Liver (tissue), 9 donors: ENCODE results near the gene SERPING1. TPM values are rescaled to one million over a fixed set of nuclear protein-coding genes. Genes with fewer than 3 reads are reported as not detected.
A peak's percentile ranks its signal among the peaks of the same experiment; 100 is the strongest.

Source experiments
- DNase-seq: peaks from one replicate; pipeline ENCODE4 v3.0.0-alpha.2; 2017; ENCODE audit warnings: low spot score
- H3K27ac ChIP-seq, 2 donors: one replicate each; pipeline ENCODE4 v1.7.0; 2013; ENCODE audit warnings: inconsistent platforms in 2 of 2, low read length in 2 of 2, control low read depth in 1 of 2, low read depth in 1 of 2, mild to moderate bottlenecking in 1 of 2
- H3K27me3 ChIP-seq, 4 donors: one replicate each; pipeline versions ENCODE4 v1.6.1 to v1.7.0; 2013; ENCODE audit warnings: low read length in 3 of 4, inconsistent platforms in 1 of 4, mild to moderate bottlenecking in 1 of 4, moderate library complexity in 1 of 4; ENCODE audit not compliant: control insufficient read depth in 4 of 4, insufficient read depth in 4 of 4
- H3K36me3 ChIP-seq, 4 donors: one replicate each; pipeline versions ENCODE4 v1.6.1 to v1.7.0; 2013; ENCODE audit warnings: low read length in 3 of 4, mild to moderate bottlenecking in 3 of 4, low read depth in 1 of 4, moderate library complexity in 1 of 4; ENCODE audit not compliant: control insufficient read depth in 4 of 4, insufficient read depth in 3 of 4
- H3K4me1 ChIP-seq, 4 donors: one replicate each; pipeline versions ENCODE4 v1.6.1 to v1.7.0; 2013; ENCODE audit warnings: low read length in 3 of 4, mild to moderate bottlenecking in 3 of 4, moderate library complexity in 1 of 4; ENCODE audit not compliant: control insufficient read depth in 4 of 4, insufficient read depth in 4 of 4
- H3K4me3 ChIP-seq, 3 donors: one replicate each; pipeline versions ENCODE4 v1.6.1 to v1.7.0; 2013; ENCODE audit warnings: low read length in 3 of 3, control low read depth in 1 of 3, low read depth in 1 of 3, mild to moderate bottlenecking in 1 of 3
- H3K9ac ChIP-seq, 2 donors: one replicate each; pipeline ENCODE4 v1.7.0; 2013; ENCODE audit warnings: low read length in 2 of 2, mild to moderate bottlenecking in 2 of 2, moderate library complexity in 2 of 2, control low read depth in 1 of 2, low read depth in 1 of 2
- H3K9me3 ChIP-seq, 4 donors: one replicate each; pipeline versions ENCODE4 v1.6.1 to v1.7.0; 2013; ENCODE audit warnings: low read length in 3 of 4; ENCODE audit not compliant: control insufficient read depth in 4 of 4
- EGR1 ChIP-seq, 2 donors: IDR thresholded peaks; 2 replicates each; pipeline ENCODE4 v1.6.1; 2016 to 2018; ENCODE audit warnings: antibody characterized with exemption in 2 of 2, low read depth in 2 of 2
- FOXA2 ChIP-seq: IDR thresholded peaks from 2 replicates; pipeline ENCODE4 v1.6.1; 2016; ENCODE audit warnings: antibody characterized with exemption
- GABPA ChIP-seq, 2 donors: IDR thresholded peaks in 1 of 2; conservative IDR thresholded peaks in 1 of 2; 2 replicates each; pipeline ENCODE4 v1.6.1; 2016; ENCODE audit warnings: antibody characterized with exemption in 2 of 2, mild to moderate bottlenecking in 1 of 2, moderate library complexity in 1 of 2
- NR2F2 ChIP-seq: IDR thresholded peaks from 2 replicates; pipeline ENCODE4 v1.6.1; 2016; ENCODE audit warnings: antibody characterized with exemption
- RAD21 ChIP-seq, 2 donors: IDR thresholded peaks; 2 replicates each; pipeline ENCODE4 v1.6.1; 2016; ENCODE audit warnings: antibody characterized with exemption in 2 of 2, mild to moderate bottlenecking in 2 of 2
- REST ChIP-seq: IDR thresholded peaks from 2 replicates; pipeline ENCODE4 v1.6.1; 2016; ENCODE audit warnings: antibody characterized with exemption, mild to moderate bottlenecking
- SP1 ChIP-seq: IDR thresholded peaks from 2 replicates; pipeline ENCODE4 v1.6.1; 2018; ENCODE audit warnings: antibody characterized with exemption, mild to moderate bottlenecking
- WGBS: extraction: QIAGEN DNeasy Blood & Tissue Kit; methylation state at CpG from one replicate; pipeline ENCODE4 v1.1.7; 2013; 5-methylcytosine and 5-hydroxymethylcytosine counted together
- polyA plus RNA-seq, 2 donors: library from polyadenylated mRNA; stranded (reverse) in 1 of 2; unstranded in 1 of 2; fragments of 200-250 nt in 1 of 2; fragments of >200 nt in 1 of 2; fragmentation: Nextera tagmentation in 1 of 2; extraction: Ambion mirVana in 1 of 2; gene quantifications; one replicate each; pipeline versions ENCODE4 v1.2.1 to v1.2.3, GENCODE V29; 2013 to 2015
- total RNA-seq, 2 donors: library from RNA; depleted of rRNA; stranded (reverse); fragments of >200 nt; gene quantifications; one replicate each; pipeline ENCODE4 v1.2.3, GENCODE V29; 2014
- TF ChIP-seq, protein P1 (sequence below): IDR thresholded peaks from 2 replicates; pipeline ENCODE4 v1.6.1; 2016; ENCODE audit warnings: antibody characterized with exemption
- TF ChIP-seq, protein P2 (sequence below): fragments of 150-350 bp; IDR thresholded peaks from 2 replicates; pipeline ENCODE4 v1.5.1; 2017; ENCODE audit warnings: improper control_type of control experiment, low read depth, low read length; ENCODE audit not compliant: missing input control
- TF ChIP-seq, protein P3 (sequence below): IDR thresholded peaks from 2 replicates; pipeline ENCODE4 v1.6.1; 2016; ENCODE audit warnings: antibody characterized with exemption
- donor health status: healthy.
- donor health status: healthy.
- donor health status: healthy.
- donor health status: healthy.
- donor health status: healthy.

The SERPING1 gene
- total and polyA plus RNA-seq, 4 donors, result 235 to 2,911 (median 1,514) TPM

DNA sequence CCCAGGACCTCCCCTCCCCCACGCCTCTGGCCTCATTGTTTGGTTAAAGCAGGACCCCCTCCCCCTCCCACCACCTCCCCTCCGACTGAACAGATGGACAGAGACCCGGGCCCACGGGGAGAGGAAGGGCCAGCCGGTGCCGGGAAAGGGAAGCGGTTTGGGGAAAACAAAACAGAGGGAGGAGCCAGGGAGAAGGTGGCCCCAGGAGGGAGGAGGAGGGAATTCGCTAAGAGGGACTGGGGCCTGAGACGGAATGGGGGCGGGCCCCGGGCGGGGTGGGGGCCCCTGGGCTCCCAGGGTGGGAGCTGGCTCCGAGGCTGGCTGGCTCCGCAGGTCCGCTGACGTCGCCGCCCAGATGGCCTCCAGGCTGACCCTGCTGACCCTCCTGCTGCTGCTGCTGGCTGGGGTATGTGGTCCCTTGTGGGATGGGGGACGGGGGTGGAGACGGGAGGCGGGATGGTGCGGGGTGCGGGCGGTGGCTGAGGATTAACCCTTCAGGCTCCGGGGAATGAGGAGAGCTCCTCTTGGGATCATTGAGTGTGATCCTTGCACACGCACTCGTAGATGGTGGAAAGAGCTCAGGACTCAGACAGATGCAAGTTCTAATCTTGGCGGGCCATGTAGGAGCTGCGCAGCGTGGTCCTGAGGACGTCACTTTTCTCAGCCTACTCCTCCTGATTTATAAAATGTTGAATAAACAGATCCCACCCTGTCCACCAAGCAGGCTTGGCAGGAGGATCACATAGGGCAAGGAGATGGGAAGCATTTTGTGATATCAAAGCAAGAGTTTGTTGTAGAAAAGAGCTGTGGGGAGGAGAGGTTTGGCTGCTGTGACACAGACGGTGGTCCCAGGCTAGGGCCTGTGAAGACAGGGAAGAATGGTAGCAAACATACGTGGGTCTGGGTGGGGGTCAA lies 688 bp downstream of the SERPING1 start:
- Histone ChIP-seq H3K9me3 (no peaks in the 10 kb centered on the region), H3K4me3 (peak overlapping the region; percentile 81 to 92 (median 92)), H3K27me3 (no peaks in the 10 kb centered on the region), H3K4me1 (peaks cover 11 to 38% (median 23%) of the 10 kb centered on the region in 4 donors), H3K36me3 (peaks cover 6 to 18% (median 13%) of the 10 kb centered on the region in 4 donors), H3K27ac (peak overlapping the region; percentile 92 to 95), H3K9ac (peak overlapping the region; percentile 80 to 83)
- TF ChIP-seq, protein P1, sequence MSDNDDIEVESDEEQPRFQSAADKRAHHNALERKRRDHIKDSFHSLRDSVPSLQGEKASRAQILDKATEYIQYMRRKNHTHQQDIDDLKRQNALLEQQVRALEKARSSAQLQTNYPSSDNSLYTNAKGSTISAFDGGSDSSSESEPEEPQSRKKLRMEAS, result no peak
- TF ChIP-seq REST (no peak), NR2F2 (peak; percentile 73), RAD21 (IDR thresholded peaks at IDR 0.05) (no peak), FOXA2 (no peak), GABPA (IDR thresholded peaks at IDR 0.05 in 1 of 2, conservative IDR thresholded peaks at IDR 0.05 in 1 of 2) (no peak)
- TF ChIP-seq, protein P2, sequence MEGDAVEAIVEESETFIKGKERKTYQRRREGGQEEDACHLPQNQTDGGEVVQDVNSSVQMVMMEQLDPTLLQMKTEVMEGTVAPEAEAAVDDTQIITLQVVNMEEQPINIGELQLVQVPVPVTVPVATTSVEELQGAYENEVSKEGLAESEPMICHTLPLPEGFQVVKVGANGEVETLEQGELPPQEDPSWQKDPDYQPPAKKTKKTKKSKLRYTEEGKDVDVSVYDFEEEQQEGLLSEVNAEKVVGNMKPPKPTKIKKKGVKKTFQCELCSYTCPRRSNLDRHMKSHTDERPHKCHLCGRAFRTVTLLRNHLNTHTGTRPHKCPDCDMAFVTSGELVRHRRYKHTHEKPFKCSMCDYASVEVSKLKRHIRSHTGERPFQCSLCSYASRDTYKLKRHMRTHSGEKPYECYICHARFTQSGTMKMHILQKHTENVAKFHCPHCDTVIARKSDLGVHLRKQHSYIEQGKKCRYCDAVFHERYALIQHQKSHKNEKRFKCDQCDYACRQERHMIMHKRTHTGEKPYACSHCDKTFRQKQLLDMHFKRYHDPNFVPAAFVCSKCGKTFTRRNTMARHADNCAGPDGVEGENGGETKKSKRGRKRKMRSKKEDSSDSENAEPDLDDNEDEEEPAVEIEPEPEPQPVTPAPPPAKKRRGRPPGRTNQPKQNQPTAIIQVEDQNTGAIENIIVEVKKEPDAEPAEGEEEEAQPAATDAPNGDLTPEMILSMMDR, result peak; percentile 0
- TF ChIP-seq, protein P3, sequence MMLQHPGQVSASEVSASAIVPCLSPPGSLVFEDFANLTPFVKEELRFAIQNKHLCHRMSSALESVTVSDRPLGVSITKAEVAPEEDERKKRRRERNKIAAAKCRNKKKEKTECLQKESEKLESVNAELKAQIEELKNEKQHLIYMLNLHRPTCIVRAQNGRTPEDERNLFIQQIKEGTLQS, result no peak
- WGBS, result 2% methylated on average over 33 of the region's 33 CpGs
- DNase-seq, result peak; percentile 60

DNA sequence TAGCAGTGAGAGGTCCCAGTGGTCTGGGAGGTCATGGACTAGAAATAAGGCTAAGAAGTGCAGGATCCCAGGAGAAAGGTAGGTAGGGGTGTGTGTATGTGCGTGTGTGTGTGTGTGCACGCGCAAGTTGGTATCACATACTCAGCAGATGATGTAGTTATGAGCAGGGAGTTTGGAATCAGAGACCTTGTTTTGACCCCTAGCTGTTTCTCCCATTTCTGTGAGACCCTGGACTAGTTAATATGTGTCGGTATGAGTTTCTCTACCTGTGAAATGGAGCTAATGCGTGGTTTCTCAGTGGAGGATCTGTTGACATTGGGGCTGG lies 1.3 kb downstream of the SERPING1 start:
- H3K27ac ChIP-seq, result peak overlapping the region; percentile 92 to 95
- H3K9me3 ChIP-seq, result no peaks in the 10 kb centered on the region
- WGBS, result 22% methylated on average over 5 of the region's 5 CpGs
- TF ChIP-seq, protein P3, result no peak
- TF ChIP-seq EGR1 (IDR thresholded peaks at IDR 0.05; ENCODE audit: low read depth in 2 of 2) (no peak), SP1 (no peak), FOXA2 (no peak)
- no peak for DNase-seq
- peak overlapping the region; percentile 46 to 83 for H3K9ac ChIP-seq
- H3K27me3 ChIP-seq, result no peaks in the 10 kb centered on the region
- peak overlapping the region; percentile 81 to 92 (median 92) for H3K4me3 ChIP-seq
- peaks cover 6 to 18% (median 13%) of the 10 kb centered on the region in 4 donors for H3K36me3 ChIP-seq
- peaks cover 11 to 38% (median 23%) of the 10 kb centered on the region in 4 donors for H3K4me1 ChIP-seq
